IMR-90 (cell line): ENCODE measurements around the gene EPHA6.

Experiments
- BHLHE40 ChIP-seq: fragments of 150-350 bp; IDR thresholded peaks from 2 replicates; pipeline ENCODE4 v1.6.1; 2016; ENCODE audit warnings: mild to moderate bottlenecking, low read depth, low read length
- CEBPB ChIP-seq: IDR thresholded peaks from 2 replicates; pipeline ENCODE4 v1.6.1; 2012; ENCODE audit warnings: low read depth, low read length, improper control_type of control experiment
- CHD1 ChIP-seq: IDR thresholded peaks from 2 replicates; pipeline ENCODE4 v1.6.1; 2012; ENCODE audit warnings: low read depth, low read length, improper control_type of control experiment
- CTCF ChIP-seq: conservative IDR thresholded peaks from 2 replicates; pipeline ENCODE4 v1.5.1; 2012; ENCODE audit warnings: mild to moderate bottlenecking, low read depth, low read length, improper control_type of control experiment
- FOS ChIP-seq: fragments of 150-350 bp; IDR thresholded peaks from 2 replicates; pipeline ENCODE4 v1.6.1; 2016; ENCODE audit warnings: low read depth, low read length
- MAFK ChIP-seq: IDR thresholded peaks from 2 replicates; pipeline ENCODE4 v1.6.1; 2012; ENCODE audit warnings: low read depth, low read length, improper control_type of control experiment
- MAZ ChIP-seq: IDR thresholded peaks from 2 replicates; pipeline ENCODE4 v1.6.1; 2012; ENCODE audit warnings: low read depth, mild to moderate bottlenecking, low read length, improper control_type of control experiment, moderate library complexity, borderline replicate concordance
- MXI1 ChIP-seq: IDR thresholded peaks from 2 replicates; pipeline ENCODE4 v1.6.1; 2012; ENCODE audit warnings: low read depth, mild to moderate bottlenecking, low read length, moderate library complexity, borderline replicate concordance
- POLR2A ChIP-seq: IDR thresholded peaks from 2 replicates; pipeline ENCODE4 v1.6.1; 2012; ENCODE audit warnings: mild to moderate bottlenecking, low read depth, low read length
- RCOR1 ChIP-seq: IDR thresholded peaks from 2 replicates; pipeline ENCODE4 v1.6.1; 2012; ENCODE audit warnings: mild to moderate bottlenecking, low read length, improper control_type of control experiment; ENCODE audit not compliant: insufficient replicate concordance
- SMC3 ChIP-seq: fragments of 150-350 bp; IDR thresholded peaks from 2 replicates; pipeline ENCODE4 v1.6.1; 2016; ENCODE audit warnings: low read depth, mild to moderate bottlenecking, antibody characterized with exemption, low read length, moderate library complexity
- USF2 ChIP-seq: fragments of 150-350 bp; IDR thresholded peaks from 2 replicates; pipeline ENCODE4 v1.6.1; 2017; ENCODE audit warnings: mild to moderate bottlenecking, antibody characterized with exemption, low read length, low read depth

GRCh38 chr3:96977671-96978070 is 163.3 kb downstream of the EPHA6 start:
- TF ChIP-seq CTCF (no peak), POLR2A (no peak), CEBPB (no peak), BHLHE40 (no peak), FOS (no peak), MXI1 (no peak), CHD1 (no peak), RCOR1 (no peak), MAFK (no peak), MAZ (no peak), USF2 (no peak), SMC3 (no peak)
